HG03575 (cell line): ENCODE measurements around the gene ATXN1.
"Not testable (repeated sequence)": the region's sequence is repeated elsewhere in the genome, so short reads cannot be mapped to it uniquely, and the experiment has no call there.

ENCODE experiments used
- ATAC-seq: cut with Tn5 transposase; IDR thresholded peaks from one replicate; pipeline ENCODE4 v1.9.1; 2021; ENCODE audit not compliant: unreplicated experiment, insufficient number of reproducible peaks, low FRiP score; ENCODE audit errors: extremely low read depth

The ATXN1 gene

DNA sequence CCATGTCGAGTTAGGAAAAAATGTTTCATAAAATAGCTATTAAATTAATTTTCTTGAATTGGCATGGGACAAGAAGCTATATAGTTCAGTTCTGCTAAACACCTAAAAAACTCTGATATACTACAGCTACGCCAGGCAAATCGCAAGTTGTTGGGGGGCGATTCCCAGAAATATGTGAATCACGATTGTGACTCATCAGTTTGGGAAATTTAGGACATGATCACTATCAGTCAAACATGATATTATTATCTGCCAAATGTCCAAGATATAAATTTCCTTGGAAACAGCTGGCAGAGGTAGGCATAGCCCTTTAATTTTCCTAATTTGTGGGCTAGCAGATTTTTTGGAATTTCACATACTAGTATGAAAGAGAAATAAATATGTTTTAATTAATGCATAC lies 123.6 kb downstream of the ATXN1 start:
- no peak for ATAC-seq

DNA sequence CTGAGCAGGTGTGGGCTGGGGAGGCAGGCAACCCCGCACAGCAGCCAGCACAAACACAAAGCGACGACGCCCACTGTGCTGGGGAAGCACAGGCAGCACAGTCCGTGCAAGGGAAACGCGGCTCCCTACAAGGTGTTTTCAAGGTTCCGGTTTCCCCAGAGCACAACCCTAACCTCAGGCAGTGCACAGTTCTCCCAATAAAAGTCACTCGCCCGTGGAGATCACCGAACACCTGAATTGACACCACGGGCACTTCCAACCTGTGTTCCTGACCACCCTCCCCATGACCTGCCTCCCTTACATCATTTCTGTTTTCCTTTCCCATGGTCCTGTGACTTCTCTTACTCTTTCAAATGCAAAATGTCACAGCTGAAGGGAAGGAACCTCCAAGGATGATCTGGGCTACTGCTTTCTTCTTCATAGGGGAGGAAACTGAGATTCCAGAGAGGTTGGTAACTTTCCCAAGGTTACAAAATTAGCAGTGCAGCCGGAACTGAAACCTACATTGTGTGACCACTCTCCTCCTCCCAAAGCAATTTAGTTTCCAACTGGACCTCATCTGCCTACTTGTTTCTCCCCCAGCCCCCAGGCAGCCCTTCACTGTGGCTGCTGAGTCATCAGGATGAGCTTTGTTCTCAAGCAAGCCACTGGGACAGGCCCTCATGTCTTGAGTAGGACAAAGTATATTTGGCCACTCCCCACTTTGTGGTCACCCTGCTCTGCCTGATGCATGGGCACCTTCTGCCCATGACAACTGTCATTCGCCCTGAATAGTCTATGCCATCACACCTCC lies 125.3 kb downstream of the ATXN1 start:
- ATAC-seq = no peak

DNA sequence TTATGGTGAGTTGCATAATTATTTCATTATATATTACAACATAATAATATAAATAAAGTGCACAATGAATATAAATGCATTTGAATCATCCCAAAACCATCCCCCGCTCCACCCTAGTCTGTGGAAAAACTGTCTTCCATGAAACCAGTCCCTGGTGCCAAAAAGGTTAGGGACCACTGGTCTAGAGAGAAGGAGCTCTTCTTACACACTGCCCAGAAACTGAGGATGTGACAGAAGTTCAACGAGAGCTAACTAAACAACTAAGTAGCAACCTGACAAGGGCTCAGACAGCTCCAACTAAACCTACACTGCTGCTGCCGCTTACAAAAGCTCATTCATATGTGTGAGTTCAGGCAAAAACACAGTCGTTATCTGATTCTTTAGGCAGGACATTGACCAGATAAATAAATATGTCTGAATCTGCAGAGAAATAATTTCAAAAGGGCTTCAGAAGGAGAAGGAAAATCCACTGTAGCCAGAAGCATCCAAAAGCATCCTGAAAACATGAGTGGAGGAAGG lies 125.9 kb downstream of the ATXN1 start:
- ATAC-seq = no peak

DNA sequence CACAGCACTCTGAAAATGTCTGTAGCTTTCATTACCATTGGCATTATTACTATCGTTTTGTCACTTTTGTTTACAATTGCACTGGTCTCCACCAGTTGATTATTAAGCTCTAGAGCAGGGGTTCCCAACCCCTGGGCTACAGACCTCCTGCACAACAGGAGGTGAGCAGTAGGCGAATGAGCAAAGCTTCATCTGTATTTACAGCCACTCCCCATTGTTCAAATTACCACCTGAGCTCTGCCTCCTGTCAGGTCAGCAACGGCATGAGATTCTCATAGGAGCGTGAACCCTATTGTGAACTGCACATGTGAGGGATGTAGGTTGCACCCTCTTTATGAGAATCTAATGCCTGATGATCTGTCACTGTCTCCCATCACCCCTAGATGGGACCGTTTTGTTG lies 126.4 kb downstream of the ATXN1 start:
- no peak for ATAC-seq

DNA sequence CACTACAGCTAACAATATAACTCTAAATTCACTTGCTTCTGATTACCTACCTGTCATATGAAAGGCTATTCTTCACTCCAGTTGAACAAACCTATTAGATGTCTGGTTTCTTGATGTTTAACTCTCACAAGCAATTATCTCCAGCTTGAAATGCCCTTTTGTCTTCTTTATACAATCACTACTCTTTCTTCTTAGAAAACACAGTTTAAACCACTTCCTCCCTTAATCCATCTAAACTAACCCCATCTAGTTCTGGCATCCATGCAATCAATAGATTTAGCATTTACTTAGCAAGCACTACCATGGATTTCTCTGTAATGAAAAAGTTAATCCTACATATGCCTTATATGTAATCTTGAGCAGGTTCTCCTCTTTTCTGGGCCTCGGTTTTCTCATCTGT lies 127.3 kb downstream of the ATXN1 start:
- ATAC-seq = no peak

DNA sequence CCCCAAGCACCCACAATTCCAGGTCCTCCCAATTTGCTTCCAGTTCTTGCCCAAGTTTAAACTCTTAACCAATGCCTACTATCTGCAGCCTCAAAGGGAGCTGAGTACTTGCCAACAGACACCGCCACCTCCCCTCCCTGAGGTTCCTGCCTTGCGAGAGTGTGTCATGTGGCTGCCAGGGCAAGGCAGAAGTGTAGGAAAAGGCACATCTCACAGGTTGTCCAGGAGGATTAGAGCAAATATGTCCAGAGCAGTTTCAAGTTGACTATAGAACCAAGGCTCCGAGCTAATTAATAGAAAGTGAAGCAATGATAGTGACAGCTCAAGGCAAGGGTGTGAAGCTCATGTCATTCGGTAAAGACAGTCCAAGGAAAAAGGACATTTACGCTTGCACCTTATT lies 127.8 kb downstream of the ATXN1 start:
- ATAC-seq = no peak

DNA sequence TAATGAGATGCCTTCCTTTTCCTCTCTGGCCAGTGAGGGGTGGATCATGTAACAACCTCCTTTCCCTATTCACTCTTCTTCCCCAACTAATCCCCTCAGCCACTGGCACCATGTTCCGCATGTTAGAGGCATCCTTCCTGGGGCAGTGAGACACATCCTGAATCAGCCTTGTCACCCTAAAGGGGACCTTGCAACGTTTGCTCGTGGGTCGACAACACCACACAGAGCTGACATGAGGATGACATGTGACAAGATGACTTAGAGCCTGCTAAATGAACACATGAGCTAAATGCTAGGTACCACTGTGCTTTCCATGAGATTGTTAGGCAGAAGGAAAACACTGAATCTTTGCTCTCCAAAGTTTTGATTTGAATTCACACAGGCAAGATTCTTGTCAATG lies 129.2 kb downstream of the ATXN1 start:
- no peak for ATAC-seq

DNA sequence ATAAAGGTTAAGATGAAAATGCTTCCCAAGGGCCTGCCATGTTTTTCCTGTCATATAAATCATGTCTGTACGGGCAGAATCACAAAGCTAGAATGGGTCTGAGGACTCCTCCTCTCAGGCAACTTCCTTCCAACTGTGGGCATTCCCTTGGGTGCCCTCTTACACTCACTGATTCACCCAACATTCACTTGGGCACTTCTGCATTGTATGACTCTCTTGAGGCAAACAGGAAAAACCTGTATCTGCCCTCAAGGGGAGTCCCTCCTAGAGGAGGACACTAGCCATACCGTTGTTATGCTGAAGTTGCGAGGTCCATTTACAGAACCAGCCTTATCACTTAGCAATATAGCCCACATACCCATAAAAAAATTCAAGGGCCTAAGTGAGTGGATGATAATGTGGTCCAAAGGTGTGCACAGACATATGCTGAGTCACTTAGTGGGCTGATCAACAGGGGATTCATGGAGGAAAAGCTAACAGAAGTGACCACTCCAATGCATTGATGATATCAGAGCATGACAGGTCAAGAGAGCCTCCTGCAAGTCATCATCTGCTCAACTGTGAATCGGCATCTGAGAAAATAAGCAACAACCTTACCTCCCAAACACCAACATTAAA lies 131.1 kb downstream of the ATXN1 start:
- no peak for ATAC-seq

DNA sequence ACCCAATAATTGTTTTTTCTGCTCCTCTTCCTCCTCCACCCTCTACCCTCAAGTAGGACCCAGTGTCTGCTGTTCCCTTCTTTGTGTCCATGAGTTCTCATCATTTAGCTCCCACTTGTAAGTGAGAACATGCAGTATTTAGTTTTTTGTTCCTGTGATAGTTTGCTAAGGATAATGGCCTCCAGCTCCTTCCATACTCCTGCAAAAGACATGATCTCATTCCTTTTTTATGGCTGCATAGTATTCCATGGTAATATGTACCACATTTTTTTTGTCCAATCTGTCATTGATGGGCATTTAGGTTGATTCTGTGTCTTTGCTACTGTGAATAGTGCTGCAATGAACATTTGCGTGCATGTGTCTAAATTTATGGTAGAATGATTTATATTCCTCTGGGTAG lies 132.7 kb downstream of the ATXN1 start:
- ATAC-seq = not testable (repeated sequence)

DNA sequence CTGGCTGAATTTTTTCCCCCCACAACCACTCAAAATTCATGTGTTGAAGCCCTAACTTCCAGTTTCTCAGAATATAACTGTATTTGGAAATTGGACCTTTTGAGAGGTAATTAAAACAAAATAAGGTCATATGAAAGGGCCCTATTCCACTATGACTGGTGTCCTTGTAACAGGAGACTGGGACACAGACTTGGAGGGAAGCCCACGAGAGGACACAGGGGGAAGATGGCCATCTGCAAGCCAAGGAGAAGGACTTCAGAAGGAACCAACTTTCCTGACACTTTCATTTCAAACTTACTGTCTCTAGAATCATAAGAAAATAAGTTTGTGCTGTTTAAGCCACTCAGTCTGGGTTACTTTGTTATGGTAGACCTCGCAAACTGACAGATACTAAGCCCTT lies 134.6 kb downstream of the ATXN1 start:
- ATAC-seq = no peak

DNA sequence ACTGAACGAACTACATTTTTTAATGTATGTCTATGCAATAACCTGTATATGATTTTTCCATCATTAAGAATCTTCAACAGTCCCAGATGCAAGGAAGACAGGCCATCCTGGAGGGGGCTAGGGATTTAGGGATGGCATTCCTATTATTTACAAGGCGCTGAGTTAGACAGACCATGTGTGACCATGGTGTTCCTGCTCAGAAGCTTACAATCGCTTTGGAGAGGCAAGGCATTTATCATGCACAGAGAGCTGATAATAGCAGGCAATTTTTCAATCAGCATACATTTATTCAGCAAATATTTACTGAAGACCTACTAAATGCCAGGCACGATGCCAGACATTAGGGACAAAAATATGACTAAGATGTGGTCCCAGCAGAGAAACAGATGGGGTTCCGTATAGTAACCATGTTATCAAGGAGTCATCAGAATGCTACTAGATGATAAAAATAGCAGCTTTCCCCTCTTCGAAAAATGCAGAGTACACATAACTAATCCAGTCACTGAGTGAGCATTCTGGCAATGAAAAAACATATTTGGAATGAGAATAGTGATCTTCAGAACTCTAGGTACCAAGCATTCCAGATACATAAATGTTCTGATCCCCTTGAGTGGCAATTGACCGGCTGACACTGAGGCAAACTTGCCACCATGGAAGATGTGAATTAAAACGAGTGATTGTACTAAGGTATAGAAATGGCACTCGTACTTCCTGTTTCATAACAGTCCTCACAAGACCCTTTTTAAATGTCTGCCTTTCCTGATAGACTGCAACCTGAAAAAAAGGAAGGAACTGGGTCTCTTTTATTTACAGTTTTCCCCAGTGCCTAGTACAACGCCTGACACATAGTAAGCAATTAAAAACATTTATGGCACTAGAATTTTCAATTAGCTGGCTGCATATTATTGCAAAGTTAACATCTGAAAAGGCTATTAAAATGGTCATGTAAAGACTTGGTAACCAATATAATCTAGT lies 135.7 kb downstream of the ATXN1 start:
- ATAC-seq = no peak

DNA sequence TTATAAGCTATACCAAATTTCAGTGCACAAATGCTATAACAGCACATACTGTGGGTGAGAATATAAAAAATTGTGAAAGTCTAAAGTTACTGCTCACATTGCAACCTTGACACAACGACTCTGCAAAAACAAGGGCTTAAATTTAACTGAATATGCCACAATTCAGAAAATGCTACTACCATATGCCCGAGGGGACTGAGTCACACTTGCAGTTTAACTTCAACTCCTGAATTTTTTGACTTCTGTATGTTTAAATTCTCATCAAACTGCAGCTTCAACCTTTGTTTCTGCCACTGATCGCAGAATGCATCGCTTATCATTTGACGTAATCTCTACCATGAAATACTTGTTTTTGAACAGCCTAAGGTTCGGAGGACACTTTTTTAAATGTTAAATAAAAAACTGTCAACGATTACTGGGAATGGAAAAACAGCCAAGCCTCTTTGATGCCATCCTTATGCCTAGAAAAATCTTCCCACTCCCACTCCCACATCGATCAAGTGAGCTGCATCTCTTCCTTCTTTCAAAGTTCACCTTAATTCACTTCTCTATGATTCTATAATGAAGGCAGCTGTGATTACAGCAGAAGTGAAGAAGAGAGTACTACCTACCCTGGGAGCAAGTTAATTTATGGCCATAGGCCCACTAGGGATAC lies 136.5 kb downstream of the ATXN1 start:
- ATAC-seq = no peak

DNA sequence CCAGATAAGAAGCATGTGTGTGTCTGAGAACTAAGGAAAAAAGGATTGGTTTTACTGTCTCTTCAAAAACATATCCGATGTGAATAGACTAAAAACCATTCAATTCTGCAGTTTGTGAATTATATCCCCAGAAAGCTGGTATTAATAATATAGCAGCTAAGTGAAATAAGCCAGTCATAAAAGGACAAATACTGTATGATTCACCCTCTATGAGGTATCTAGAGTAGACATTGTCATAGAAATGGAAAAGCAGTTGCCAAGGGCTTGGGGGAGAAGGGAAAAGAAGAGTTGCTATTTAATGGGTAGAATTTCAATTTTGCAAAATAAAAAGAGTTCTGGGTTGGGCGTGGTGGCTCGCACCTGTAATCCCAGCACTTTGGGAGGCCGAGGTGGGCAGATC lies 137.5 kb downstream of the ATXN1 start:
- no peak for ATAC-seq

DNA sequence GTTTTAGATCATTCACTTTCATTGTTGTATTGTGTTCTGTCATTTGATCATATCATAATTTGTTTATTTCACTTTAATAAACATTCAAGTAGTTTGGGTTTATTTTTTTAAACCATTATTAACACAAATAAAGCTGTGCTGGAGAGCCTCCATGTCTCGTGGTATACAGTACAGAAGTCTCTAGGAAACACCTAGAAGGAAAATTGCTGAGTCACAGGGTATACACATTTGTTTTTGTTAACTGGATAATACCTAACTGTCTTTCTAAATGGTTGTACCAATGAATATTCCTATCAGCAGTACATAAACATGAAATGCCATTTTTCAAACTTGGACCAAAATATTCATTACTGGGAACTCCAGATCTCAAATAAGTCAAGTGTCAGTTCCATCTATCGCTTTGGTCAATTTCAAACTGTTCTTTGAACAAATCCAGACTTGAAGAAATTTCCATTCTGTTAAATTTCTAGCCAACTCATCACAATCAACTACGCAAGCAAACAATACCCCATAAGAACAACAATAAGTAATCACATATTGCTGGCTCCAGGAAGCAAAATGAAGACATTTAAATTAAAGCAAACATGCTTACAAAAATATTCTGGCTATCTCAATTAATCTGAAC lies 138.1 kb downstream of the ATXN1 start:
- no peak for ATAC-seq

DNA sequence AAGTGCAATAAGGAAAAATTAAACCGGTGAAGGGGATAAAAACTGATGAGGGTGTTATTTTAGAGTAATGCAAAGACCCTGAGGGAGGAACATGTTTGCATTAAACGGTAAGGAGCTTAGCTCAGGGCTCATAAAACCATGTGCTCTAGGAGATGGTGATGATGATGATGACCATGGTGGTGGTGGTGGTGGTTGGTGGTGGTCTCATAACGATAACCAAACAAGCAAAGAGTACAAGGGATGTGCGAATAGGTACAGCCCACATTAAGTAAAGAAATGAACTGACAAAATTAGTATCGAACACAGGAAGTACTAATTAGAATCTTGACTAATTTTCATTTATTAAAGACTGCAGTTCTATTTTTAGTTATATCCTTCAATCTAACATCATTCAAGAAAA lies 139.1 kb downstream of the ATXN1 start:
- no peak for ATAC-seq

DNA sequence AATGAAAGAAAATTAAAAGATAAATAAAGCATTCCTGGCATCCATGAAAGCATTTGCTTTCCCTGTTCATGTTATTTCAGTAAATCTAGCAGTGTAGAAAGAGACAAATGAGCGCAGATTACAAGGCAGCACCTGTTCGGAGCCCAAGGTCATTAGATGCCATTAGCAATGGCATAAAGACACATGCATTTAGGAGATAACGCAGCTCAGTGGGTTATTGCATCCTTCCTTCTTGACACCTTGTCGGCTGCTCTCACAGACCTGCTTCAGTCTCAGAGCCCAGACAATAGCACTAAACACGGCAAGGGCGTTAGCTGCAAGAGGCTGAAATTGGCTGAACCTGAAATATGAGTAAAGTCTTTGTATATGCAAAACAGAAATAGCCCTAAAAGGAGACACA lies 140.3 kb downstream of the ATXN1 start:
- ATAC-seq = no peak

DNA sequence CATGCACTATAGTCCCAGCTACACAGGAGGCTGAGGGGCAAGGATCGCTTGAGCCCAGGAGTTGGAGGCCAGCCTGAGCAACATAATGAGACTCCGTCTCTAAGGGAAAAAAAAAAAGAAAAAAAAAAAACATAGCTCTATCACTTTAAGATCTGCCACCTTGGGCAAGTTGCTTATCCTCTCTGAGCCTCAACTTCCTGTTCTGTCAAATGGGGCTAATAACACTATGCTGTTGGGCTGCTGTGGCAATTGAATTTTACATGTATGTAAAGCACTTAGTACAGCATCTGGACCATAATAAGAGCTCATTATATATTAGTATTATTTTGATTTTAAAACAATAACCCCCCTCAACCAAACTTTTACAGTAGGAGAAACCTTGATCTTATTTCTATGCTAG lies 141.5 kb downstream of the ATXN1 start:
- ATAC-seq = no peak

DNA sequence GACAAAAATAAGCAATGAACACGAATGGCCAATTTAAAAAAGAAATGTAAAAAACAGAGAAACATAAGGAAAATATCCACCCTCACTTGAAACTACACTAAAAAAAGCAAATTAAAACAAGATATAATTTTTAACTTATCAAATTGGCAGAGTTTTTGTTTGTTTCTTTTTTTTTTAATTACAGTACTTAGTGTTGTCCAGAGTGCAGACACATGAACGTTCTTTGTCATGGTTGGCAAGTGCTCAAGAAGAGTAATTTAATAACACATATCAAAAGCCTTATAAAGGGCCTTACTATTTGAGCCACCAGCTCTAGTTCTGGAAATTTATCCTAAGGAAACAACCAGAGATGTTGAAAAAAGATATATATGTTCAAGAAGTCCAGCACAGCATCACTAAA lies 142.3 kb downstream of the ATXN1 start:
- ATAC-seq = no peak

DNA sequence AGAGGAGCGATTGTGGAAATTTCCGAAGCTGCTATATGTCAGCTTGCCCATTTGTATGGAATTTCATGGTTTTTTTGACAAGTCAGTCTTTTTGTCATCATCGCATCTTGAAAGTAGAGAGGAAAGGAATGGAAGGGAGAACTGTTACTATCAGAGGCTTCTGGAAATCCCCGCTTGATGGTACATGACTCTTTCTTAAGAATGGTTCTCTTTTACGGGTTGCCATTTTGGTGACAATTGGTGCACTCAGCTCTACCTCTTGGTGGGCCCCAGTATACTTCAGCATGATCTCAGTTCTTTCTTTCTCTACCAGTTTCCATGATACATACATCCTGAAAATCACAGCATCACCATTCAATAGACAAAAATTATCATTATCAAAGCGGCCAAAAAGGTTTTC lies 146.0 kb downstream of the ATXN1 start:
- ATAC-seq = not testable (repeated sequence)
